Activated T-helper 2 cell treated with anti-CD3 and anti-CD28 coated beads, Interferon-gamma antibody, Interleukin-2, Interleukin-4, amounts not matched to agents 10 μg/mL and 5 μg/mL and 100 μg/mL, durations not matched to agents 14 hours and 24 hours and 36 hours (primary cell): Measurements from ENCODE around the gene MCM9. TPM values are rescaled to one million over a fixed set of nuclear protein-coding genes. Genes with fewer than 3 reads are reported as not detected.

Source experiments
- DNase-seq: peaks from one replicate; pipeline ENCODE4 v3.0.0; 2021; ENCODE audit warnings: low spot score
- H3K27ac Mint-ChIP-seq: one replicate; pipeline ENCODE4 v1.8.0; 2021; ENCODE audit warnings: mixed read lengths
- H3K27me3 Mint-ChIP-seq: one replicate; pipeline ENCODE4 v1.8.0; 2021; ENCODE audit warnings: low read depth, mixed read lengths
- H3K36me3 Mint-ChIP-seq: one replicate; pipeline ENCODE4 v1.8.0; 2021; ENCODE audit warnings: low read depth, mixed read lengths
- H3K4me1 Mint-ChIP-seq: one replicate; pipeline ENCODE4 v1.8.0; 2021; ENCODE audit warnings: low read depth, mixed read lengths
- H3K4me3 Mint-ChIP-seq: one replicate; pipeline ENCODE4 v1.8.0; 2021; ENCODE audit warnings: low read depth, mild to moderate bottlenecking, moderate library complexity, mixed read lengths
- H3K9me3 Mint-ChIP-seq: one replicate; pipeline ENCODE4 v1.8.0; 2021; ENCODE audit warnings: mixed read lengths
- intact Hi-C: fragments of 100-400 bp; cut with micrococcal nuclease; formaldehyde crosslinking; loops from one replicate; pipeline ENCODE4 v1.15.1; 2023
- total RNA-seq: library from RNA; stranded (reverse); gene quantifications from 2 replicates; pipeline ENCODE4 v1.2.3, GENCODE V29; 2022

The MCM9 gene
- 18.6 and 21.1 TPM in 2 replicates for total RNA-seq

DNA sequence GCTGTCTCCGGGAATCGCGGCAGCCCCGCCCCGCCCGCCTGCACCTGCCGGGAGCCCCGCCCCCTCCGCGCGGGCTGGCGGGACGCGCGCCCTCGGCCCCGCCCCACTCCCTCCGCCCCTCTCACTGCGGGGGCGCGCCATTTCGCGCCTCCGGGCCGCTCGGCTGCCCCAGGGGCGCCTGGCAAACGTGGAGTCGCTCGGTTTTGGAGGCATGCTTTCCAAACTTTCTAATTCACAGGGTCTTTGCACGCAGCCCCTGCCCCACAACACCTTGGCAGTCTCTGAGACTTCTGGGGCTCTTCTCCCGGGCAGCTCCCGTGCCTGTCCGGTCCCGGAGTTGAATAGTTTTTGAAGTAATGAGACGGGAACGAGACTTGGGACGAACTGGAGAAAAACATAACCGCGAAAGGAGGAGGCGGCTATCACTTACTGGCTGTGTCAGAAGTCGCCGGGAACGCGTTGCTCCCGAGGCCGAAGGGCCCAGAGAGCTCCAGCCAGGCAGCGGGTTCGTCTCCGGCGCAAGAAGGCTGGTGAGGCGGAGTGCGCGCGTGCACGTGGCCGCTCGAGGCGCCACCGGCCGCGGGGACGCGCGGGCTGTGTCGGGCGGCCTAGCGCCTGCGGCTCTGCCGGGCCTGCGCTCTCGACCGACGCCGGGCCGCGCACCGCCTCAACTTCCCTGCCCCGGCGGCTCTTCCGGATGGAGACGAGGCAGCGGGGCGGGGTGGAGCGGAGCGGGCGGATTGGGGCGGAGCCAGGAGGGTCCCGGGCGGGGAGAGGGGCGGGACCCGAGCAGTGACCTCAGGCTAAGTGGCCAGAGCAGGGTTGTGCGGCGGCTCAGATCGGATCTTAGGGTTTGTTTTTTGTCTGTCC lies at the start of gene MCM9:
MCM9 (minus strand) TSS at position 699 of the 870 bp plus-strand sequence. CDS start 3,436 bp downstream, outside the sequence.
- Mint-ChIP-seq H3K9me3 (peaks cover 15% of the 10 kb centered on the region), H3K27me3 (no peaks in the 10 kb centered on the region)

DNA sequence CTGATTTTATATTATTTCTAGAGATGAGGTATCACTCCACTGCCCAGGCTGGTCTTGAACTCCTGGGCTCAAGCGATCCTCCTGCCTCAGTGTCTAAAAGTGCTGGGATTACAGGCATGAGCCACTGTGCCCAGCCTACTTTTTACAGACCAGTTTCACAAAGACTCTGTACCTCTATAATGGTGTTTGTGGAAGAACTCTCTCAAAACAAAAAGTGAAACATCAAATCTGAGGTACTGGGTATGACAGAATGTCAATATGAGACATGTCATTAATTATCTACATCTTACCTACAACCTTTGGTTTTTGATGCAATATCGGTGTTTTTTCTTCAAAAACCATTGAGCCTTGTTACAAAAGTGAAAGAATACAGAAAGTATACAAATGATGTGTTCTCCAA lies 49.4 kb upstream of the MCM9 start:
- Mint-ChIP-seq H3K9me3 (no peaks in the 10 kb centered on the region), H3K27ac (no peak overlapping the region), H3K27me3 (no peaks in the 10 kb centered on the region), H3K4me1 (no peaks in the 10 kb centered on the region), H3K36me3 (no peaks in the 10 kb centered on the region), H3K4me3 (no peak overlapping the region)
- DNase-seq, result no peak
- intact Hi-C loops, result no loop called here

More for the DNA sequence above, at the start of gene MCM9:
- H3K4me1 Mint-ChIP-seq, result peaks cover 29% of the 10 kb centered on the region
- H3K36me3 Mint-ChIP-seq, result peaks cover 38% of the 10 kb centered on the region
- intact Hi-C loops, result loop anchor here (1.0 to 10.0 kb wide), 4 partner anchors 40 to 528 kb away; partner anchors contain the start of genes ASF1A, FAM184A and MAN1A1
- DNase-seq, result peak; percentile 84
- peak within 1 kb of the TSS; percentile 96 for H3K27ac Mint-ChIP-seq
- peak within 1 kb of the TSS; percentile 89 for H3K4me3 Mint-ChIP-seq

DNA sequence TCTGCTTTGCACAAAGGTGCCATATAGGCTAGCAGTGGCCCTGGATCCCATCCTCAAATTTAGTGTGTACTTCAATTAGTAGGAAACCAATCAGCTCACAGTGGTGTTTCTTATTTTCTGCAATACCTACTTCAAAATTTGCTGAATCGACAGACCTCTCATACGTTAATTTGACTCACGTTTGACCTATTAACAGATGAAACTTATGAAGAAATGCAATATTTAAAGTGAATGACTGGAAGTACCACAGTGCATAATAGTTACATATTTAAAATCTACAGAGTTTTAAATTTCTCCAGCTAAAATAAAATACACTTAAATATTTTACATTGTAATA lies 47.6 kb upstream of the MCM9 start:
- Mint-ChIP-seq H3K27me3 (no peaks in the 10 kb centered on the region), H3K27ac (no peak overlapping the region), H3K36me3 (no peaks in the 10 kb centered on the region), H3K4me1 (no peaks in the 10 kb centered on the region), H3K4me3 (no peak overlapping the region), H3K9me3 (no peaks in the 10 kb centered on the region)
- DNase-seq, result no peak
- intact Hi-C loops, result no loop called here

DNA sequence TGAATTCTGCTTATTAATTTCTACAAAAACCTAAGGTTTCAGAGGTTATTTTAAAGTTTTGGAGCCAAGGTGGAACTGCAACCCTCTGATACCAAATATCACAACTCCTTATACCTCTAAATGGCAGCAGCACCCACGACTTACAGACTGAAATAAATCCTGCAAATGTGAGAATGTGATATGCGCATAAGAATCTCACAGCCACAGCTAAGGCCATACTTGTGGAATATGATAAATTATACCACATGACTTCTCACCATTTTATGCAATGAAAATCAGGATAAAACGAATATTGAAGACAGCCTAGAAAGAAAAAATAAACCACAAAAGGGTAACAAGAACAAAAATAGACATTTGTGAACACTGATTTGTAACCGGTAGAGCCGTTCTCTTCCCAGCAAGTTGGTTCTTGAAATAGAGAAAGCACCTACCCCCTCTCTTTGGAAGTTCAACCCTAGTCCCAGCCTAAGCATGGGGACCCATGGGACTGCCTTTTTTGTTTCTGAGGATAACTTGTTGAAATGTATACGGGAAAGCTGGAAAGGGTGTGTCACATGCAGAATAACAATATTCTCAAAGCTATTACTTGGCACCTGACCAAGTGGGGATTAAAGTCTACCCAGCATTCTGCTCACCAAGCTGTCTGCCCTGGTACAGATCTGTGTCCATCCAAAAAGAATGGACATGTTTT lies 47.1 kb upstream of the MCM9 start:
- Mint-ChIP-seq H3K27me3 (no peaks in the 10 kb centered on the region), H3K27ac (no peak overlapping the region), H3K9me3 (no peaks in the 10 kb centered on the region), H3K4me1 (no peaks in the 10 kb centered on the region), H3K36me3 (no peaks in the 10 kb centered on the region), H3K4me3 (no peak overlapping the region)
- DNase-seq, result no peak
- intact Hi-C loops, result no loop called here

DNA sequence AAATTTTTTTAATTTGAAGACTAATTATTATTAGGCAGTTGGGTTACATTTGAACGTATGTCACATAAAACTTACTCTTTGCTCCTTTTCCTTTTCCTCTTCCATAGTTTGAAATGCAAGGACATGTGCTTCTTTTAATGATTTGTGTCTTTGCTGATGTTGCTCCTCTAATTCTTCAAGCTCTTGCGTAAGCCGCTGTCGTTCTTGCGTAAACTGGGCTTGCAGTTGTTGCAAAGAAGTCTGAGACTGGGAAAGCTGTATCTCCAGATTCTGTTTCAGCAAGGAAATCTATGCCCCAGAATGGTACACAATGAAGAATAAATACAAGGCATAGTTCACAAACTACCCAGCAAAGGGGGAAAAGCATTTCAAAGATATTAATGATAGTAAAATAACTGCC lies 45.1 kb upstream of the MCM9 start:
- intact Hi-C loops, result no loop called here
- no peaks in the 10 kb centered on the region for H3K36me3 Mint-ChIP-seq
- no peaks in the 10 kb centered on the region for H3K4me1 Mint-ChIP-seq
- no peak overlapping the region for H3K27ac Mint-ChIP-seq
- DNase-seq, result no peak
- no peaks in the 10 kb centered on the region for H3K9me3 Mint-ChIP-seq
- no peaks in the 10 kb centered on the region for H3K27me3 Mint-ChIP-seq
- H3K4me3 Mint-ChIP-seq, result no peak overlapping the region

DNA sequence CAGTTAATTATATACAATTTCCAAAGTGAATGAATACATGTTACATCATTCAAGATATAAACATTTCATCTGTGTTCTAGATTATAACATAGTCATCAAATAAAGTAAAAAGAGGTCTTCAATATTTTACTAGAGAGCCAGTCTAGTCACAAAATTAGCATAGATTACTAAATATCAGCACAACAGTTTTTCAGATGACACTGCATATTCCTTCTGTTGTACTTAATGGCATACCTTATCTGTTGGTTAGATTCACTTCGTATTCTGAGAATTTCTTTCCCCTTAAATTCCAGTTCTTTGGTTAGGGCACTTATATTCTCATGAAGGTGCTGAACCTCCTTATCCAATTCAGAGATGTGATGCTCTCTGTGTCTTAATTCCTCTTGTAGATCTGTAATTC lies 39.8 kb upstream of the MCM9 start:
- no peaks in the 10 kb centered on the region for H3K27me3 Mint-ChIP-seq
- H3K27ac Mint-ChIP-seq, result no peak overlapping the region
- H3K36me3 Mint-ChIP-seq, result no peaks in the 10 kb centered on the region

DNA sequence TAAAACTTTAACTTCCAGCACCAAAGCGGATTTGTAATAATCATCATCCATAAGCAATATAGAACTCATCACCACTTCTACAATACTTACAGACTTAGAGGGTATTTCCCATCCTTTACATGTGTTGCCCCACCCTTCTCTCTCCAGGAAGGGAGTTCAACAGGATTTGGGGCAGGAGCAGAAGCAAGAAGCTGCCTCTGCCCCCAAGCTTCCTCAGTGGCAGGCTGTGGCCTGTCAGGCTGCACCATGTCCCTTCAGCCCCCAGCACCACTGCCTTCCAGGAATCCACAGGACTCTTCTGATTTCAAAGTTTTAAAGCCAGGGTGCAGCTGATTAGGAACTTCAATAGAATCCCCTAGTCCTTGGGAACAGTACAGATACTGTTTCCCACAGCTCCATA lies 36.7 kb upstream of the MCM9 start:
- H3K4me3 Mint-ChIP-seq, result no peak overlapping the region

More for the DNA sequence above, 39.8 kb upstream of the MCM9 start:
- no peak for DNase-seq
- Mint-ChIP-seq H3K4me3 (no peak overlapping the region), H3K9me3 (no peaks in the 10 kb centered on the region), H3K4me1 (no peaks in the 10 kb centered on the region)
- intact Hi-C loops, result no loop called here

DNA sequence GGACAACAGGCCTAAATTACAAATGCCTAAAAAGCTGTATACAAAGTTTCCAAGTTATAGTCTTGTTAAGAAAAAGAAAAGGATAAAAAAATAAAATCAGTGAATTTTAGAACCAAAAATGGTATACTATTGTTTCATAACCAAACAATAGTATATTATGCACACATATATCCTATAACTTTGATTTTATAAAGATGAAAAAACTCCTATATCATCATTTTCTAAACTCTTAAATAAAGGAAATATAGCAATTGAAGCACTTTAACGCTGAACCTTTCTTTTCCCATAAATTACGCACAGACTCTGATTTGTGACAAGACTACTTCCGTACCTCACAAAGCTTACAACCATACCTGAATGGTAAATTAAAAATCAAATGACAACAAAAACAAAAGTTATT lies 35.9 kb upstream of the MCM9 start:
- no peak for DNase-seq
- intact Hi-C loops, result no loop called here
- Mint-ChIP-seq H3K27ac (no peak overlapping the region), H3K9me3 (no peaks in the 10 kb centered on the region), H3K4me1 (no peaks in the 10 kb centered on the region), H3K36me3 (no peaks in the 10 kb centered on the region), H3K27me3 (no peaks in the 10 kb centered on the region), H3K4me3 (no peak overlapping the region)

More for the DNA sequence above, 36.7 kb upstream of the MCM9 start:
- H3K36me3 Mint-ChIP-seq, result no peaks in the 10 kb centered on the region
- H3K4me1 Mint-ChIP-seq, result no peaks in the 10 kb centered on the region
- no peaks in the 10 kb centered on the region for H3K27me3 Mint-ChIP-seq
- no peaks in the 10 kb centered on the region for H3K9me3 Mint-ChIP-seq
- DNase-seq, result no peak
- no peak overlapping the region for H3K27ac Mint-ChIP-seq
- intact Hi-C loops, result no loop called here

DNA sequence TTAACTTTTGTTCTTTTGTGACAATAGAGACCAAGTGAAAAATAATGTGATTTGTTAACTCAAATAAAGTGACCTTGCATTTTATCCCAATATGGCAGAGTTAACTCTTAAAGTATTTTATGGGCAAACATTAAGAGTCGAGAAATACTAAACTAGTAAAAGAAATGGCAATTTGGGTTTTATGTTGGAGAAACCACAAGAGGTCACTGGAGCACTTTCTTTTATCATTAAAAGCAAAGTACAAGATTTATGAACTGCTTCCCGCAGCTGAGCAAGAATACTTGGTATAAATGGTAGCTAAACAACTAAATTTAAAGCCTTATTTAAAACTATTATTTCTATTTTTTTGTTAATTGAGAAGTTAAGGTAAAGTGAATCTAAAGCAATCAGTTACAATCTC lies 33.5 kb upstream of the MCM9 start:
- no peaks in the 10 kb centered on the region for H3K4me1 Mint-ChIP-seq
- DNase-seq, result no peak
- no peaks in the 10 kb centered on the region for H3K36me3 Mint-ChIP-seq
- H3K9me3 Mint-ChIP-seq, result no peaks in the 10 kb centered on the region
- no peaks in the 10 kb centered on the region for H3K27me3 Mint-ChIP-seq
- no peak overlapping the region for H3K4me3 Mint-ChIP-seq
- intact Hi-C loops, result loop anchor here (1.0 kb wide), 1 partner anchor 142 kb away; no protein-coding TSS in a partner anchor
- no peak overlapping the region for H3K27ac Mint-ChIP-seq

DNA sequence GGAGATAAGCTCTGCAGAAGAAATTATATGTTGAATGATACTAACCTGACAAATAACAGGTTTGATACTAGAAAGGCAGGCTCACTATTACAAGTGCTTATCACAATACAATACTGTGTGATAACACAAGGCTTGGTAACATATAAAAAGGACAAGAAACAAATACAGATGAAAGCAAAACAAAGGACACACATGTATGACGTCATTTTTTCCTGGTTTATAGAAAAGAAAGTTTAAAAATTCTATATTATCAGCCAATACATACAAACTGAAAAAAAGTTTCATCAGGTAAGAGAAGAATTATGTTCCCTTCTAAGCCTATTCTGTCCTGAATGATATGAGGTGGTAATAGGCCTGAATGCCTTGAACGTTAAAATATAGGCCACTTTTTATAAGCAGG lies 32.3 kb upstream of the MCM9 start:
- Mint-ChIP-seq H3K4me1 (no peaks in the 10 kb centered on the region), H3K27me3 (no peaks in the 10 kb centered on the region), H3K9me3 (no peaks in the 10 kb centered on the region), H3K36me3 (no peaks in the 10 kb centered on the region), H3K27ac (no peak overlapping the region), H3K4me3 (no peak overlapping the region)
- intact Hi-C loops, result no loop called here
- DNase-seq, result no peak

DNA sequence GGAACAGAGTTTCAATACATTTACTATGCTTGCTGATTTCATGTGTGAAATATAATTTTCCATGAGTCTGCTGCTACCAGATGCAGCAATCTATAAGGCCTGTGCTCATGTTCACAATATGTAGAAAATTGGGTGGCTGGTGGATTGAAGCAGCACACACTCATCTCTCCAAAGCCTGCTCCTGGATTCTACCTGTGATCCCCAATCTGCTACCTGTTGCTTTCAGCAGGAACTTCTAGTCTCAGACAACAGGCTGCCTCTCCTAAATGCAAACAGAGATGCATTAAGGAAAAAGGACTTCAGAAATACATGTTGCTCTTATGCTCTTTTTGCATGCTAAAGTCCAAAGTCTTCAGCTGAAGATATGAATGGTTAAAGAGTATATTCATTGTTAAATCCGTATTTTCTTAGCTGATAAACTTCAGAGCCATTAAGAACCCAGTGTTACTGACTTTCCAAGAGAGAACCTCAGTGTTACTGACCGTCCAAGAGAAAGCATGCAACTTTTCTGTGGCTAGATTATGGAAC lies 30.9 kb upstream of the MCM9 start:
- H3K27me3 Mint-ChIP-seq, result no peaks in the 10 kb centered on the region
- H3K27ac Mint-ChIP-seq, result no peak overlapping the region
- intact Hi-C loops, result no loop called here
- H3K36me3 Mint-ChIP-seq, result no peaks in the 10 kb centered on the region
- no peak for DNase-seq
- H3K4me1 Mint-ChIP-seq, result no peaks in the 10 kb centered on the region
- H3K4me3 Mint-ChIP-seq, result no peak overlapping the region
- H3K9me3 Mint-ChIP-seq, result no peaks in the 10 kb centered on the region

DNA sequence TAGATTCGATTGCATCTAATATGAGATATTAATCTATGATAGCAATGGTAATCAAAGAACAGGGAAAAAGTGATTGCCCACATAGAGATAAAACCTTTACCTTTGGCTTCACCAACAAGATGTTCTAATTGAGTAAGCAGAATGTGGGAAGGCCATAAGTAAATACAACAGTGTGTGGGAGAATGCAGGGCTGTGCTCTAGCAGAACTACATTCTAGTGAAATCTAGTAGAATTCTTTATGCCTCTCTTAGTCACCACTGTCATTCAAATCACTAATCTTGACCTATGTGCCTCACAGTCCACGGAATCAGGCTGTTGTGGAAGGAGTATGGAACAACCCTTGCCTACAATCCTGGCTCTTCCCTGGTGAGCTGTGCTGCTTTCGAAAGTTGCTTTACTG lies 30.4 kb upstream of the MCM9 start:
- intact Hi-C loops, result no loop called here
- H3K27ac Mint-ChIP-seq, result no peak overlapping the region
- H3K36me3 Mint-ChIP-seq, result no peaks in the 10 kb centered on the region
- DNase-seq, result no peak
- H3K27me3 Mint-ChIP-seq, result no peaks in the 10 kb centered on the region
- H3K4me3 Mint-ChIP-seq, result no peak overlapping the region
- H3K4me1 Mint-ChIP-seq, result no peaks in the 10 kb centered on the region
- H3K9me3 Mint-ChIP-seq, result no peaks in the 10 kb centered on the region

DNA sequence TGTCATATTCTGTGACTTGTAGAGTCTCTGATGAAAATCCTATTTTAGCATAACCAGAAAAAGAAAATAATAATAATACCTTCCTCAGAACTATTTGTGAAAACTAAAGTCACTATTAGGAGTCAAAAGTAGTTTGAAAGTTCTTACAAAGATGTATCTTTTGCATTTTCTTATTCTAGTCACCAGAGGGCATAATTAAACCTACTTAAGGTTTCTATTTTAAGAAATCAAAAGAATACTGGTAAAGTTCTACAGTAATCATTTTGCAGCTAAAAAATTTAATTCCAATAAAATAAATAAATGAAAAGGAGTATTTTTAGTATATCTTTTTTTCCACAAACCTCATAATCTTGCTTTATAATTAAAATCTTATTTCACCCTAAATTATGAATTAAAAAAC lies 28.0 kb upstream of the MCM9 start:
- Mint-ChIP-seq H3K4me1 (peaks cover 7% of the 10 kb centered on the region), H3K36me3 (no peaks in the 10 kb centered on the region), H3K4me3 (no peak overlapping the region), H3K27ac (no peak overlapping the region), H3K27me3 (no peaks in the 10 kb centered on the region), H3K9me3 (no peaks in the 10 kb centered on the region)
- DNase-seq, result no peak
- intact Hi-C loops, result loop anchor here (1.0 kb wide), 1 partner anchor 147 kb away; no protein-coding TSS in a partner anchor
